ENCODE data around the gene TMEM63A.
"Not testable (repeated sequence)": the region's sequence is repeated elsewhere in the genome, so short reads cannot be mapped to it uniquely, and the experiment has no call there.

TMEM63A gene

GRCh38 chr1:225909477-225909876, 27.3 kb upstream of the TMEM63A start:
- DNase-seq, result no peak

- no peak for DNase-seq
Observed at GRCh38 chr1:225908773-225909172, 26.6 kb upstream of the TMEM63A start.

- DNase-seq, result no peak
Observed at GRCh38 chr1:225908013-225908640, 25.9 kb upstream of the TMEM63A start.

- DNase-seq, result no peak
Observed at GRCh38 chr1:225907341-225907740, 25.2 kb upstream of the TMEM63A start.

GRCh38 chr1:225906467-225906866, 24.3 kb upstream of the TMEM63A start:
- DNase-seq, result no peak

GRCh38 chr1:225903623-225904022, 21.4 kb upstream of the TMEM63A start:
- no peak for DNase-seq

GRCh38 chr1:225899044-225899925, 17.1 kb upstream of the TMEM63A start:
- DNase-seq, result no peak

- no peak for DNase-seq
Observed at GRCh38 chr1:225897595-225898514, 15.7 kb upstream of the TMEM63A start.

- DNase-seq, result no peak
Observed at GRCh38 chr1:225896937-225897549, 14.9 kb upstream of the TMEM63A start.

GRCh38 chr1:225896494-225896893, 14.3 kb upstream of the TMEM63A start:
- DNase-seq, result no peak

- no peak for DNase-seq
Observed at GRCh38 chr1:225892307-225892706, 10.1 kb upstream of the TMEM63A start.

- no peak for DNase-seq
Observed at GRCh38 chr1:225891229-225891972, 9.2 kb upstream of the TMEM63A start.

GRCh38 chr1:225890346-225891228, 8.4 kb upstream of the TMEM63A start:
- DNase-seq, result no peak

GRCh38 chr1:225889743-225890142, 7.6 kb upstream of the TMEM63A start:
- DNase-seq, result no peak

- no peak for DNase-seq
Observed at GRCh38 chr1:225888898-225889601, 6.9 kb upstream of the TMEM63A start, which contains the start of gene LEFTY1. LEFTY1 (minus strand) TSS chr1:225889146; CDS start chr1:225889066, 80 bp downstream.

GRCh38 chr1:225888289-225888897, 6.2 kb upstream of the TMEM63A start:
- no peak for DNase-seq

GRCh38 chr1:225887554-225888288, 5.5 kb upstream of the TMEM63A start:
- not testable (repeated sequence) for DNase-seq

- no peak for DNase-seq
Observed at GRCh38 chr1:225887030-225887314, 4.8 kb upstream of the TMEM63A start.

All from amygdala (tissue), 56 donors.